ENCODE data around the gene SDHA.

DNA sequence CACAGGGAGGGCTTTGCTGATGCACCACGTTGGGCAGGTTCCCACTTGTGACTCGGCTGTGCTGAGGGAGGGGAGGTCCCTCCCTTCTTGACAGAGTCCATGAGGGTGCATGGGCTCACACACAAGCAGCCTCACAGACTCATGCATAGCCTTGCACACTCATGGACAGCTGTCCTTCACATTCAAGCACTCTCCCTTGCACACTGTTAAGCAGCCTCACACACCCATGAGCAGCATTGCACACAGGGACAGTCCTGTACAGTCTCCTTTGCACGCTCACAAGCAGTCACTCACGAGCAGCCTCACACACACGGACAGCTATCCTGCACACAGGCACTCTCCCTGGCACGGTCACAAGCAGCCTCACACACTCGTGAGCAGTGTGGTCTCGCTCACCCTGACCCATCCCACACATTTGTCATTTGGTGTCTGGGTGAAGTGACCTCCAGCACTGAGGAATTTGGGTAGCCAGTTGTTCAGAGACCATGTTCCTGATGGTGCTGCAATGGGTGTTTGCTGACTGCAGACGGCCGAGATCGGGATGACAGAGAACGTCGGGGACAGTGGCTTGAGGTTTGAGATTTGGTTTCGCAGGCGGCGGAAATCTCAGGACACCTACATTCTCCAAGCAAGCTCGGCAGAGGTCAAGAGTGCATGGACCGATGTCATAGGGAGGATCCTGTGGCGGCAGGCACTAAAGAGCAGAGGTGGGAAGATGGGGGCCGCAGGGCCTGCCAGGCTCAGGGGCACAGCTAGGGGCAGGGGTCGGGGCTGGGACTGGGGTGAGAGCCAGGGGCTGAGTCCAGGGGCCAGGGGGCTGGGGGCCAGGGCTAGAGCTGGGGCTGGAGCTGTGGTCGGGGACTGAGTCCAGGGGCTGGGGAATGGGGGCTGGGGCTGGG, 44.5 kb upstream of the SDHA start:
- TF ChIP-seq, protein P1, sequence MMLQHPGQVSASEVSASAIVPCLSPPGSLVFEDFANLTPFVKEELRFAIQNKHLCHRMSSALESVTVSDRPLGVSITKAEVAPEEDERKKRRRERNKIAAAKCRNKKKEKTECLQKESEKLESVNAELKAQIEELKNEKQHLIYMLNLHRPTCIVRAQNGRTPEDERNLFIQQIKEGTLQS (IDR thresholded peaks at IDR 0.05; ENCODE audit: borderline replicate concordance, extremely low read depth, low read depth, low read length) = no peak
- TF ChIP-seq BRCA1 (IDR thresholded peaks at IDR 0.05; ENCODE audit: low read depth, low read length) (no peak), NRF1 (conservative IDR thresholded peaks at IDR 0.05; ENCODE audit: low read depth, low read length) (no peak), POLR2AphosphoS5 (IDR thresholded peaks at IDR 0.05; ENCODE audit: low read length) (no peak), EZH2 (IDR thresholded peaks at IDR 0.05; ENCODE audit: borderline replicate concordance, control insufficient read depth, low read depth, low read length) (no peak), NFYA (IDR thresholded peaks at IDR 0.05; ENCODE audit: borderline replicate concordance, low read depth, low read length) (no peak), FOXM1 (IDR thresholded peaks at IDR 0.05; ENCODE audit: low read depth, low read length) (no peak)
- TF ChIP-seq, protein P2, sequence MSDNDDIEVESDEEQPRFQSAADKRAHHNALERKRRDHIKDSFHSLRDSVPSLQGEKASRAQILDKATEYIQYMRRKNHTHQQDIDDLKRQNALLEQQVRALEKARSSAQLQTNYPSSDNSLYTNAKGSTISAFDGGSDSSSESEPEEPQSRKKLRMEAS (IDR thresholded peaks at IDR 0.05; ENCODE audit: low read depth, low read length) = no peak
- TF ChIP-seq, protein P3, sequence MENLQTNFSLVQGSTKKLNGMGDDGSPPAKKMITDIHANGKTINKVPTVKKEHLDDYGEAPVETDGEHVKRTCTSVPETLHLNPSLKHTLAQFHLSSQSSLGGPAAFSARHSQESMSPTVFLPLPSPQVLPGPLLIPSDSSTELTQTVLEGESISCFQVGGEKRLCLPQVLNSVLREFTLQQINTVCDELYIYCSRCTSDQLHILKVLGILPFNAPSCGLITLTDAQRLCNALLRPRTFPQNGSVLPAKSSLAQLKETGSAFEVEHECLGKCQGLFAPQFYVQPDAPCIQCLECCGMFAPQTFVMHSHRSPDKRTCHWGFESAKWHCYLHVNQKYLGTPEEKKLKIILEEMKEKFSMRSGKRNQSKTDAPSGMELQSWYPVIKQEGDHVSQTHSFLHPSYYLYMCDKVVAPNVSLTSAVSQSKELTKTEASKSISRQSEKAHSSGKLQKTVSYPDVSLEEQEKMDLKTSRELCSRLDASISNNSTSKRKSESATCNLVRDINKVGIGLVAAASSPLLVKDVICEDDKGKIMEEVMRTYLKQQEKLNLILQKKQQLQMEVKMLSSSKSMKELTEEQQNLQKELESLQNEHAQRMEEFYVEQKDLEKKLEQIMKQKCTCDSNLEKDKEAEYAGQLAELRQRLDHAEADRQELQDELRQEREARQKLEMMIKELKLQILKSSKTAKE (IDR thresholded peaks at IDR 0.05; ENCODE audit: low read depth, poor library complexity, severe bottlenecking) = no peak

All from GM12878 (cell line).